ENCODE measurements around the gene IER5L. TPM values are rescaled to one million over a fixed set of nuclear protein-coding genes. Genes with fewer than 3 reads are reported as not detected.

IER5L gene
- total and polyA plus RNA-seq, 9 of the 15 experiments (the other 6 are each of a cell fraction or from before 2014, with no cell fraction given): 0.14 to 11.9 (median 0.52) TPM

DNA sequence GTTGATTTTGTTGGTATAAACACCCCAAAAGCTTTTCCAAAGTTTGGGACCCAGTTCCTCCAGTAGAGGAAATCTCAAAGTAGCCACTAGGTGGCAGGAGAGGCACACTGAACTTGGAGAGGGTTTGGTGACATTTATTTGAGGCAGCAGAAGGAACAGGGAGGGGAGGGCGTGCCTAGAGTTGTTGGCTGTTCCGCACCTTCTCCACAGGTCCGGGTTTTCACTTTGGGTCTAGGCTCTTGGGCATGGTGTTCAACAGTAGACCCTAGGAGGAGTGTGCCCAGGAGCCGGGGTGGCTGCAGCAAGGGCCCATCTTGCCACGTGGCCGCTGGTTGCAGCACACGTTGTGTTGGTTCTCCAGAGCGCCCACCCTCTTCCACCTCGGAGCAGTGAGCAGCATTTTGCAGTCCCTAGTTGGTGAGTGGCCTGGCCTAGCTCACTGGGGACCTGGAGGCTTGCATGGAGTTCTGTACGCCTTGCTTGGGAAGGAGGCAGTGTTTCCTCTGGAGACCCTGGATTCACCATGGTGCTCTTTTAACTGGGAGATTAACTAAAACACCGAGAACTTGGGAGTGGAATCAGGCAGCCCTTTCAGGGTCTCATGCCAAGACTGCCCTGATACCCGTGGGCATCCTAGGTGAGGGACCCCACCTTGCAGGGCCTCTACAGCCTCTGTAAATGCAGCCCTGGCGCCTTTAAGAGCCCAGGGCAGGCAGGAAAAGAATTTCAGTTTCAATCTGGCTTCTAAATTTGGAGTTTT is 38.6 kb downstream of the IER5L start (continued):
- TF ChIP-seq, protein P1, sequence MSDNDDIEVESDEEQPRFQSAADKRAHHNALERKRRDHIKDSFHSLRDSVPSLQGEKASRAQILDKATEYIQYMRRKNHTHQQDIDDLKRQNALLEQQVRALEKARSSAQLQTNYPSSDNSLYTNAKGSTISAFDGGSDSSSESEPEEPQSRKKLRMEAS (CRISPR knock-in tag; IDR thresholded peaks at IDR 0.05): peak; percentile 95
- TF ChIP-seq, protein P2, sequence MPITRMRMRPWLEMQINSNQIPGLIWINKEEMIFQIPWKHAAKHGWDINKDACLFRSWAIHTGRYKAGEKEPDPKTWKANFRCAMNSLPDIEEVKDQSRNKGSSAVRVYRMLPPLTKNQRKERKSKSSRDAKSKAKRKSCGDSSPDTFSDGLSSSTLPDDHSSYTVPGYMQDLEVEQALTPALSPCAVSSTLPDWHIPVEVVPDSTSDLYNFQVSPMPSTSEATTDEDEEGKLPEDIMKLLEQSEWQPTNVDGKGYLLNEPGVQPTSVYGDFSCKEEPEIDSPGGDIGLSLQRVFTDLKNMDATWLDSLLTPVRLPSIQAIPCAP (CRISPR knock-in tag; IDR thresholded peaks at IDR 0.05; ENCODE audit: borderline replicate concordance): no peak
- TF ChIP-seq ZNF212 (CRISPR knock-in tag; IDR thresholded peaks at IDR 0.05) (no peak), SRSF9 (IDR thresholded peaks at IDR 0.05; ENCODE audit: borderline replicate concordance, low read depth, low read length) (no peak), PURB (CRISPR knock-in tag; IDR thresholded peaks at IDR 0.05; ENCODE audit: low read depth) (no peak), JUND (IDR thresholded peaks at IDR 0.05; ENCODE audit: borderline replicate concordance, low read depth, low read length) (peak; percentile 30; the same call in 1 of the 2 replicates), JUND (tag; IDR thresholded peaks at IDR 0.05; ENCODE audit: borderline replicate concordance, low read depth, low read length) (peak; percentile 12; the same call in 1 of the 3 replicates), ZNF253 (CRISPR knock-in tag; conservative IDR thresholded peaks at IDR 0.05) (no peak), KLF1 (tag; IDR thresholded peaks at IDR 0.05) (peak; percentile 48; the same call in 1 of the 2 replicates), RBM22 (IDR thresholded peaks at IDR 0.05; ENCODE audit: low read depth, low read length, poor library complexity, severe bottlenecking) (no peak), ZC3H11A (IDR thresholded peaks at IDR 0.05; ENCODE audit: low read depth, low read length) (no peak), U2AF1 (optimal IDR thresholded peaks at IDR 0.05; ENCODE audit: low read depth, low read length) (no peak), ZNF551 (CRISPR knock-in tag; IDR thresholded peaks at IDR 0.05) (no peak), PML (IDR thresholded peaks at IDR 0.05; ENCODE audit: low read length) (no peak), ZNF764 (CRISPR knock-in tag; IDR thresholded peaks at IDR 0.05; ENCODE audit: low read depth) (0 out of 2 replicates have a peak, but pooled peaks have one; percentile 21), SOX6 (IDR thresholded peaks at IDR 0.05) (0 out of 2 replicates have a peak, but pooled peaks have one; percentile 21), PHB2 (IDR thresholded peaks at IDR 0.05; ENCODE audit: low read depth) (no peak)
- TF ChIP-seq, protein P3, sequence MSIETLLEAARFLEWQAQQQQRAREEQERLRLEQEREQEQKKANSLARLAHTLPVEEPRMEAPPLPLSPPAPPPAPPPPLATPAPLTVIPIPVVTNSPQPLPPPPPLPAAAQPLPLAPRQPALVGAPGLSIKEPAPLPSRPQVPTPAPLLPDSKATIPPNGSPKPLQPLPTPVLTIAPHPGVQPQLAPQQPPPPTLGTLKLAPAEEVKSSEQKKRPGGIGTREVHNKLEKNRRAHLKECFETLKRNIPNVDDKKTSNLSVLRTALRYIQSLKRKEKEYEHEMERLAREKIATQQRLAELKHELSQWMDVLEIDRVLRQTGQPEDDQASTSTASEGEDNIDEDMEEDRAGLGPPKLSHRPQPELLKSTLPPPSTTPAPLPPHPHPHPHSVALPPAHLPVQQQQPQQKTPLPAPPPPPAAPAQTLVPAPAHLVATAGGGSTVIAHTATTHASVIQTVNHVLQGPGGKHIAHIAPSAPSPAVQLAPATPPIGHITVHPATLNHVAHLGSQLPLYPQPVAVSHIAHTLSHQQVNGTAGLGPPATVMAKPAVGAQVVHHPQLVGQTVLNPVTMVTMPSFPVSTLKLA (conservative IDR thresholded peaks at IDR 0.05): peak; percentile 78 to 84
- TF ChIP-seq, protein P4, sequence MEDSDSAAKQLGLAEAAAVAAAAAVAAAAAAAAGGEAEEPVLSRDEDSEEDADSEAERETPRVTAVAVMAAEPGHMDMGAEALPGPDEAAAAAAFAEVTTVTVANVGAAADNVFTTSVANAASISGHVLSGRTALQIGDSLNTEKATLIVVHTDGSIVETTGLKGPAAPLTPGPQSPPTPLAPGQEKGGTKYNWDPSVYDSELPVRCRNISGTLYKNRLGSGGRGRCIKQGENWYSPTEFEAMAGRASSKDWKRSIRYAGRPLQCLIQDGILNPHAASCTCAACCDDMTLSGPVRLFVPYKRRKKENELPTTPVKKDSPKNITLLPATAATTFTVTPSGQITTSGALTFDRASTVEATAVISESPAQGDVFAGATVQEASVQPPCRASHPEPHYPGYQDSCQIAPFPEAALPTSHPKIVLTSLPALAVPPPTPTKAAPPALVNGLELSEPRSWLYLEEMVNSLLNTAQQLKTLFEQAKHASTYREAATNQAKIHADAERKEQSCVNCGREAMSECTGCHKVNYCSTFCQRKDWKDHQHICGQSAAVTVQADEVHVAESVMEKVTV (CRISPR knock-in tag; IDR thresholded peaks at IDR 0.05): peak; percentile 91
- TF ChIP-seq, protein P5, sequence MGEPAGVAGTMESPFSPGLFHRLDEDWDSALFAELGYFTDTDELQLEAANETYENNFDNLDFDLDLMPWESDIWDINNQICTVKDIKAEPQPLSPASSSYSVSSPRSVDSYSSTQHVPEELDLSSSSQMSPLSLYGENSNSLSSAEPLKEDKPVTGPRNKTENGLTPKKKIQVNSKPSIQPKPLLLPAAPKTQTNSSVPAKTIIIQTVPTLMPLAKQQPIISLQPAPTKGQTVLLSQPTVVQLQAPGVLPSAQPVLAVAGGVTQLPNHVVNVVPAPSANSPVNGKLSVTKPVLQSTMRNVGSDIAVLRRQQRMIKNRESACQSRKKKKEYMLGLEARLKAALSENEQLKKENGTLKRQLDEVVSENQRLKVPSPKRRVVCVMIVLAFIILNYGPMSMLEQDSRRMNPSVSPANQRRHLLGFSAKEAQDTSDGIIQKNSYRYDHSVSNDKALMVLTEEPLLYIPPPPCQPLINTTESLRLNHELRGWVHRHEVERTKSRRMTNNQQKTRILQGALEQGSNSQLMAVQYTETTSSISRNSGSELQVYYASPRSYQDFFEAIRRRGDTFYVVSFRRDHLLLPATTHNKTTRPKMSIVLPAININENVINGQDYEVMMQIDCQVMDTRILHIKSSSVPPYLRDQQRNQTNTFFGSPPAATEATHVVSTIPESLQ (CRISPR knock-in tag; IDR thresholded peaks at IDR 0.05): peak; percentile 63; the same call in 1 of the 2 replicates

Measured in K562 (cell line).